AG09309 (cell line): ENCODE measurements around the gene CNTNAP2.

ENCODE experiments used
- DNase-seq: peaks from one replicate; pipeline ENCODE4 v3.0.0-alpha.2; 2010; ENCODE audit warnings: low read depth
- H3K4me3 ChIP-seq: 2 replicates; pipeline ENCODE4 v1.5.1; 2011; ENCODE audit warnings: mild to moderate bottlenecking, low read depth, low read length, moderate library complexity; ENCODE audit not compliant: control insufficient read depth
- TF ChIP-seq, protein P1 (sequence below): IDR thresholded peaks from 2 replicates; pipeline ENCODE4 v1.5.1; 2011; ENCODE audit warnings: mild to moderate bottlenecking, low read depth, low read length, inconsistent platforms; ENCODE audit not compliant: insufficient read depth, control insufficient read depth; ENCODE audit errors: missing control alignments

The CNTNAP2 gene

DNA sequence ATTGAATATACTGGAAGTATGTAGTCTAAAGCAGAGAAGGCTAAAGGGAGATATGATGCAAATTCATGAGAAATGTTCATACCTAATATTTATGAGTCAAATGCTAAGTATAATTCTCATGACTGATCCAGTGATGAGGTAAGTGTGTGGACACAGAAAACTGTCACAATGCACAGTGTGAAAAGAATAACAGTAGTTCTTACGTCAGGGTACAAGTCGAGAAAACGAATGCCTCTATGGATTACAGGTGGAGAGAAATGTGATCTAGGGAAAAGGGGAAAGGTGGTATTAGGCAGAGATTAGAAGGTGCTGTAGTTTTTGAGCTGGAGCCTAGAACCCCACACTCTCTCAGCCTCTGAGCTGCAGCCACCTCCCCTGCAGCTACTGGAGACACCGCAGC is 542.0 kb downstream of the CNTNAP2 start:
- TF ChIP-seq, protein P1, sequence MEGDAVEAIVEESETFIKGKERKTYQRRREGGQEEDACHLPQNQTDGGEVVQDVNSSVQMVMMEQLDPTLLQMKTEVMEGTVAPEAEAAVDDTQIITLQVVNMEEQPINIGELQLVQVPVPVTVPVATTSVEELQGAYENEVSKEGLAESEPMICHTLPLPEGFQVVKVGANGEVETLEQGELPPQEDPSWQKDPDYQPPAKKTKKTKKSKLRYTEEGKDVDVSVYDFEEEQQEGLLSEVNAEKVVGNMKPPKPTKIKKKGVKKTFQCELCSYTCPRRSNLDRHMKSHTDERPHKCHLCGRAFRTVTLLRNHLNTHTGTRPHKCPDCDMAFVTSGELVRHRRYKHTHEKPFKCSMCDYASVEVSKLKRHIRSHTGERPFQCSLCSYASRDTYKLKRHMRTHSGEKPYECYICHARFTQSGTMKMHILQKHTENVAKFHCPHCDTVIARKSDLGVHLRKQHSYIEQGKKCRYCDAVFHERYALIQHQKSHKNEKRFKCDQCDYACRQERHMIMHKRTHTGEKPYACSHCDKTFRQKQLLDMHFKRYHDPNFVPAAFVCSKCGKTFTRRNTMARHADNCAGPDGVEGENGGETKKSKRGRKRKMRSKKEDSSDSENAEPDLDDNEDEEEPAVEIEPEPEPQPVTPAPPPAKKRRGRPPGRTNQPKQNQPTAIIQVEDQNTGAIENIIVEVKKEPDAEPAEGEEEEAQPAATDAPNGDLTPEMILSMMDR, result no peak
- no peak for DNase-seq
- no peak overlapping the region for H3K4me3 ChIP-seq

DNA sequence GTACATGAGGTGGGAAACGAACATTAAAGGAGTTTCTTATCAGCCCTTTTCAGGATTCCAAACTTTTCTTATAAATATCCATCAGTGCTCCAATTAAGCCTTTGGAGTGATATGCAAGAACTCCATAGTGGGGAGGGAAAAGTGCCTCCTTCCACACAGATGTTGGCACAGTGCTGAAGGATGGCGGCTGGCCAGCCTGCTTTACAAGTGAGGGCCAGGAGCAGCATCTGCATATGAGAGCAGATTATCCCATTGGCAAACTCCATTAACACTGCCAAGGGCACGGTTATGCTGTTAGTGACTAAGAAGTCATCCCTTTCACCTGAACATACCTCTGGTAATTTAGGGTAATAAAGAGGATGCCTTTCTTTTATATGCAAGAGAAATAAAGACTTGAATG is 543.1 kb downstream of the CNTNAP2 start:
- no peak overlapping the region for H3K4me3 ChIP-seq
- TF ChIP-seq, protein P1, result no peak
- no peak for DNase-seq

DNA sequence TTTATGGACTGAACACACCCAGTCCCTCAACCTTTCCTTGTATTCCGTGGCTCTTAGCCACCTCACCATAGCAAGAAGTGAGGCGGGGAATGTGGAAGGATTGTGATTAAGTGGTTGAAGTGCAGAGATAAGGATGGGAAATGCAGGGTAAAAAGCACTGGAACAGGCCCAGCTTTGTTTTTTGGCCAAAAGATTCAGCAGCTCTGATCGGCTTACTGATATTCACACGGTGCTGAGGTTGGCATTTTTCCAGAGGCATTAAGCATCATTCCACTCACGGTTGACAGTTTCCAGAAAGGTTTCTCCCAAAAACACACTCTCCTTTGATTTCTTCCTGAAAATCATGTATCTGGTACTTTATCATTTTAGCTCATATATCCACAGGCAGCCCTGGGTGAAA is 544.2 kb downstream of the CNTNAP2 start:
- TF ChIP-seq, protein P1, result no peak
- no peak overlapping the region for H3K4me3 ChIP-seq
- DNase-seq, result no peak

DNA sequence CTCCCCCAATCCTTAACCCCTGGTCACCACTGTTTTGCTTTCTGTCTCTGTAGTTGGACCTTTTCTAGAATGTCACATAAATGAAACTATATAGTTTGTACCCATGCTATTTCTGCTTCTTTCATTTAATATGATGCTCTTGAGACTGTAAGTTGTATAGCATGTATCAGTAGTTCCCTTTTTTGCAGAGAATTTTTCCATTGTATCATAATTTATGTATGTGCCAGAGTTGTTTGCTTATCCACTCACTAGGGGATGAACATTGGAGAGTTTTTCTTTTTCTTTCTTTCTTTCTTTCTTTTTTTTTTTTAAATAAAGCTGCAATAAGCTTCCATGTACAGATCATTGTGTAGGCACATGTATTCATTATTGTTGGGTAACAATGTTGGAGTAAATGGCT is 544.8 kb downstream of the CNTNAP2 start:
- TF ChIP-seq, protein P1, result no peak
- DNase-seq, result no peak
- no peak overlapping the region for H3K4me3 ChIP-seq

DNA sequence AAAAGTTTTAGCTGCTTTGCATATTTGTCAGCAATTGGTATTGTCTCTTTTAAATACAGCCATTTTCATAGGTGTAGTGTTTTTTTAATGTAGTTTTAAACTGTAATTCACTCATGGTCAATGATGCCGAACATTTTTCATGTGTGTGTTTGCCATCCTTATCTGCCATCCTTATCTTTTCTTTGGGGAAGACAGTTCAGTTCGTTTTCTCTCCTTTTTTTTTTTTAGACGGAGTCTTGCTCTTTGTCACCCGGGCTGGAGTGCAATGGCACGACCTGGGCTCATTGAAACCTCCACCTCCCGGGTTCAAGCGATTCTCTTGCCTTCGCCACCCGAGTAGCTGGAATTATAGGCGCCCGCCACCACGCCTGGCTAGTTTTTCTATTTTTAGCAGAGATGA is 545.3 kb downstream of the CNTNAP2 start:
- TF ChIP-seq, protein P1, result no peak
- H3K4me3 ChIP-seq, result no peak overlapping the region
- no peak for DNase-seq

DNA sequence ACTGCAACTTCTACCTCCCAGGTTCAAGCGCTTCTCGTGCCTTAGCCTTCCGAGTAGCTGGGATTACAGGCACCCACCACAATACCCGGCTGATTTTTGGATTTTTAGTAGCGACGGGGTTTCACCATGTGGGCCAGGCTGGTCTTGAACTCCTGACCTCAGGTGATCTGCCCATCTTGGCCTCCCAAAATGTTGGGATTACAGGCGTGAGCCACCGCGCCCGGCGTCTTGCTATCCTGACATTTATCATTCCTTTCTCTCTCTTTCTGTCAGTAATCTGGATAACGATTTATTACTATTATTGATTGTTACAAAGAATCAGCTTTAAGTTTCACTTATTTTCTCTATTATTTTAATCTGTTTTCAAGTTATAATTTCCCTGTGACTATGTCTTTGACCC is 548.4 kb downstream of the CNTNAP2 start:
- TF ChIP-seq, protein P1, result no peak
- no peak overlapping the region for H3K4me3 ChIP-seq
- no peak for DNase-seq

DNA sequence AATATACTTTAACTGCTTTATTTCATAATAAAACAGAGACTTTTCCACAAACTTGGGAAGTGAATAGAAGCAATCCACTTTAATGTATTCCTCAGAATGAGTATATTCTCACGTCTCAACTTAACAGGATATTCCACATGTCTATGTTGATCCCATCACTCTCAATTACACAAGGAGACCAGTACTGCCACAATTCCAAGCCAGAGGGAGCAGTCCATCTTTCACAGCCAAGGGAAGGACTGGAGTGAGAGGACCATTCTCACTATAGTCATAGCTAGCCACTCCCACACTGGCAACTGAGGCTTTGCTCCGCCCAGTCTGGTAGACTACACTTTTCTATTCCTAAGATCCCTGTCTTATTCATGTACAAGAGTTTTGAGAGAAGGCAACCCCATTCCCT is 553.9 kb downstream of the CNTNAP2 start:
- TF ChIP-seq, protein P1, result no peak
- no peak overlapping the region for H3K4me3 ChIP-seq
- no peak for DNase-seq
